Ovary (tissue), 9 donors: ENCODE data around the gene STAP2. TPM values are rescaled to one million over a fixed set of nuclear protein-coding genes. Genes with fewer than 3 reads are reported as not detected.
A peak's percentile ranks its signal among the peaks of the same experiment; 100 is the strongest.

ENCODE experiments used
- DNase-seq, 5 donors: peaks; one replicate each; pipeline ENCODE4 v3.0.0-alpha.2; 2019 to 2020
- H3K27ac ChIP-seq, 2 donors: fragments of 200-600 bp; one replicate each; pipeline versions ENCODE4 v1.5.1 to v1.8.0; 2019 to 2022
- H3K27me3 ChIP-seq: fragments of 200-600 bp; one replicate; pipeline ENCODE4 v1.8.0; 2022
- H3K36me3 ChIP-seq: fragments of 200-600 bp; sonication (generic); one replicate; pipeline ENCODE4 v1.5.1; 2019
- H3K4me1 ChIP-seq: one replicate; pipeline ENCODE4 v1.8.1; 2013; ENCODE audit warnings: mild to moderate bottlenecking, moderate library complexity; ENCODE audit not compliant: insufficient read depth
- H3K4me3 ChIP-seq: fragments of 200-600 bp; sonication (generic); one replicate; pipeline ENCODE4 v1.5.1; 2017
- H3K9me3 ChIP-seq, 2 donors: fragments of 200-600 bp in 1 of 2; sonication (generic) in 1 of 2; one replicate each; pipeline versions ENCODE4 v1.5.1 to v1.8.1; 2013 to 2019; ENCODE audit warnings: mild to moderate bottlenecking in 1 of 2, moderate library complexity in 1 of 2
- CTCF ChIP-seq, 3 donors: fragments of 450-650 bp in 2 of 3; fragments of 200-600 bp in 1 of 3; IDR thresholded peaks; one replicate each; pipeline versions ENCODE4 v1.5.1 to v1.8.0; 2016 to 2022; ENCODE audit warnings: antibody characterized with exemption in 3 of 3, mild to moderate bottlenecking in 1 of 3
- EP300 ChIP-seq: sonication (generic); formaldehyde crosslinking; IDR thresholded peaks from one replicate; pipeline ENCODE4 v1.6.1; 2017; ENCODE audit warnings: antibody characterized with exemption
- POLR2A ChIP-seq: fragments of 450-650 bp; IDR thresholded peaks from one replicate; pipeline ENCODE4 v1.6.1; 2017; ENCODE audit warnings: antibody characterized with exemption, mild to moderate bottlenecking, moderate library complexity
- WGBS, 3 donors: extraction: QIAGEN DNeasy Blood & Tissue Kit in 1 of 3; methylation state at CpG; one replicate each; pipeline versions ENCODE4 v1.1.5 to v1.1.7; 2013 to 2017; 5-methylcytosine and 5-hydroxymethylcytosine counted together
- intact Hi-C, 4 donors: fragments of 100-400 bp; cut with DNase I; formaldehyde crosslinking; loops; one replicate each; pipeline versions ENCODE4 v1.11.0 to v1.15.1; 2022 to 2023
- polyA plus RNA-seq, 2 donors: library from polyadenylated mRNA; stranded (reverse); fragments of 200-250 nt in 1 of 2; fragments of 350-450 nt in 1 of 2; fragmentation: Illumina TruSeq in 1 of 2; extraction: RNeasy Lipid Tissue Mini Kit (QIAGEN cat#74804) in 1 of 2; gene quantifications; one replicate each; pipeline ENCODE4 v1.2.3, GENCODE V29; 2013 to 2014
- total RNA-seq, 7 donors: library from RNA; depleted of rRNA in 2 of 7; stranded (reverse); fragments of >200 nt in 2 of 7; fragmentation: NEBNext Ultra II Directional in 3 of 7; extraction: Animal tissue kit (Norgen Biotek cat#: 25700) in 3 of 7; gene quantifications; one replicate each; pipeline versions ENCODE4 v1.1.0 to v1.2.4, GENCODE V29; 2016 to 2023
- donor health status: DM: no; HTN: no; CAD: no; lungs with moderate emphysema.
- donor health status: DM: no; HTN: no; CAD: no.
- donor health status: Bipolar disorder and iron deficiency.
- donor health status: DM: yes; HTN: yes; CAD: no.
- donor health status: DM: no; HTN: no; CAD: no.
- donor health status: DM: yes; HTN: yes; CAD: no.

The STAP2 gene
- total and polyA plus RNA-seq, 9 donors: 9.7 to 32.5 (median 17.5) TPM

GRCh38 chr19:4342615-4343369 lies 4.2 kb upstream of the STAP2 start:
- intact Hi-C loops: loop anchor here in 2 of 4 donors (5.0 to 10.0 kb wide), 2 partner anchors 60 to 78 kb away; partner anchors contain the start of genes CHAF1A (in 1 of the 2) and SH3GL1 (in 1 of the 2)

GRCh38 chr19:4342314-4342614 lies 3.6 kb upstream of the STAP2 start:
- H3K27me3 ChIP-seq: no peaks in the 10 kb centered on the region
- intact Hi-C loops: loop anchor here in 2 of 4 donors (5.0 to 10.0 kb wide), 2 partner anchors 60 to 77 kb away; partner anchors contain the start of genes CHAF1A (in 1 of the 2) and SH3GL1 (in 1 of the 2)
- 0 to 2% (median 1%) methylated on average over 10 of the region's 10 CpGs for WGBS, 3 donors
- H3K36me3 ChIP-seq: no peaks in the 10 kb centered on the region
- TF ChIP-seq EP300 (no peak), POLR2A (no peak), CTCF (IDR thresholded peaks at IDR 0.05) (no peak)
- peak overlapping the region; percentile 62 to 86 for H3K27ac ChIP-seq
- H3K4me3 ChIP-seq: peak overlapping the region; percentile 48
- H3K9me3 ChIP-seq: no peaks in the 10 kb centered on the region
- no peak for DNase-seq
- peaks cover 9% of the 10 kb centered on the region for H3K4me1 ChIP-seq

More at GRCh38 chr19:4342615-4343369, 4.2 kb upstream of the STAP2 start:
- Histone ChIP-seq H3K27ac (peak overlapping the region; percentile 83 to 86), H3K36me3 (no peaks in the 10 kb centered on the region), H3K27me3 (no peaks in the 10 kb centered on the region), H3K9me3 (no peaks in the 10 kb centered on the region), H3K4me1 (peaks cover 9% of the 10 kb centered on the region), H3K4me3 (peak overlapping the region; percentile 72)
- DNase-seq: peak; percentile 93 to 97 (median 95)
- 0 to 1% (median 1%) methylated on average over 38 to 39 of the region's 39 CpGs for WGBS, 3 donors
- no peak for TF ChIP-seq EP300
- no peak for TF ChIP-seq CTCF (IDR thresholded peaks at IDR 0.05)
- TF ChIP-seq POLR2A: peak; percentile 96

GRCh38 chr19:4337906-4338440 lies 654 bp downstream of the STAP2 start:
- Histone ChIP-seq H3K27me3 (no peaks in the 10 kb centered on the region), H3K9me3 (no peaks in the 10 kb centered on the region), H3K27ac (peak overlapping the region; percentile 30 to 37), H3K36me3 (no peaks in the 10 kb centered on the region), H3K4me1 (peaks cover 8% of the 10 kb centered on the region), H3K4me3 (peak overlapping the region; percentile 41)
- DNase-seq: peak in 2 of 5 donors; percentile 37 to 40
- TF ChIP-seq POLR2A (no peak), CTCF (IDR thresholded peaks at IDR 0.05) (no peak), EP300 (no peak)
- 4 to 10% (median 5%) methylated on average over 14 of the region's 14 CpGs for WGBS, 3 donors
- intact Hi-C loops: no loop called here

- Histone ChIP-seq H3K27ac (no peak overlapping the region), H3K9me3 (no peaks in the 10 kb centered on the region), H3K27me3 (no peaks in the 10 kb centered on the region), H3K4me3 (no peak overlapping the region), H3K4me1 (peaks cover 4% of the 10 kb centered on the region), H3K36me3 (no peaks in the 10 kb centered on the region)
- TF ChIP-seq EP300 (no peak), CTCF (IDR thresholded peaks at IDR 0.05) (no peak), POLR2A (no peak)
- WGBS, 3 donors: 93% methylated on average over 7 of the region's 7 CpGs
- intact Hi-C loops: no loop called here
- no peak for DNase-seq
Observed at GRCh38 chr19:4334929-4335570, 3.6 kb downstream of the STAP2 start.
